NCI-H82 (cell line): Measurements from ENCODE around the gene RALGAPA2.
"Not testable (repeated sequence)": the region's sequence is repeated elsewhere in the genome, so short reads cannot be mapped to it uniquely, and the experiment has no call there.

Experiments
- DNase-seq: peaks from one replicate; lab custom pipeline; 2025; lab: John Stamatoyannopoulos, UW

The RALGAPA2 gene

DNA sequence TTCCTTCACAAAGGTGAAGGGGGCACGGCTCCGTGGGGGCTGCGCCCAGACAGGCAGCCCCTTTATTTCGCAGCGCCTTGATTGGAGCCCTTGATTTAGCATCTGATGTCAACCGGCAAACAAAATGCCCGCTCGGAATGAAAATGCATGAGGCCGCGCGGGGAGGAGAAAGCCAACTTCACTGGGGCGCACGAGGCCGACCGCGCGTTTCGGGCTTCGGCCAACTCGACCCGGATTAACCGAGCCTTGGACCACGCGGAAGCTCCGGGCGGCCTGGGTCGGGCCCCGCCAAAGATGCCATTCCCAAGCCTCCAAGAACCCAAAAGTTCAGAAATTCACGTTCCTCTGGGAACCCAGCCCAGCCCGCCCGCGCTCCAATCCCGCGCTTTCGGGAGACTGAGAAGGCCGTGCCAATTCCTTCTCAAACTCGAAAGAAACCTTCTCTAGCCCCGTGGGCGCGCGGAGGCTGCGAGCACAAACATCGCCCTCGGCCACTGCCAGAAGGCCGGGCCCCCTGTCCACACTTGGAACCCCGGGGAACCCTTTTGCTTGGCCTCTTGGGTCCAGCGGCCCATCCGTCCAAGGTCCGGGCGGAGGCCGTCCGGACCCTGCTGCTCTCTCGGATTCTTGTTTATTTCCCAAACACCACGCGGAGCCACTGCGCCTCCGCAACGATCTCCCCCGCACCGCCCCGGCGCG, 345.4 kb downstream of the RALGAPA2 start:
- DNase-seq, result no peak

DNA sequence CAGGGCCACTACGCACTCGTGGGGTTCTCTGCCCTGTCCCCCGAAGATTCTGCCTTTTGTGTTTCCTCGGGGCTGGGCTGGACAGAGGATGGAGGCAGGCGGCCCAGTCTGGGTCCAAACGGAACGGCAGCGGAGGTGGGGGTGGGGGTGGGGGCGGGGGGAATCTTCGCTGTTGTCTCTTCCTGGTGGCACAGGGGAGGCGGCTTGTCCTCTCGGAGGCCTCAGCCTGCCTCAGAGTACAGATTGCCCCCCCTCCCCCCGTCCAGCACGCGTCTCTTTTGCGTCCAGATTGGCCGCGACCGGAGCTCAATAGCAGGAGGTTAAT, 345.9 kb downstream of the RALGAPA2 start:
- peak; percentile 56 for DNase-seq

DNA sequence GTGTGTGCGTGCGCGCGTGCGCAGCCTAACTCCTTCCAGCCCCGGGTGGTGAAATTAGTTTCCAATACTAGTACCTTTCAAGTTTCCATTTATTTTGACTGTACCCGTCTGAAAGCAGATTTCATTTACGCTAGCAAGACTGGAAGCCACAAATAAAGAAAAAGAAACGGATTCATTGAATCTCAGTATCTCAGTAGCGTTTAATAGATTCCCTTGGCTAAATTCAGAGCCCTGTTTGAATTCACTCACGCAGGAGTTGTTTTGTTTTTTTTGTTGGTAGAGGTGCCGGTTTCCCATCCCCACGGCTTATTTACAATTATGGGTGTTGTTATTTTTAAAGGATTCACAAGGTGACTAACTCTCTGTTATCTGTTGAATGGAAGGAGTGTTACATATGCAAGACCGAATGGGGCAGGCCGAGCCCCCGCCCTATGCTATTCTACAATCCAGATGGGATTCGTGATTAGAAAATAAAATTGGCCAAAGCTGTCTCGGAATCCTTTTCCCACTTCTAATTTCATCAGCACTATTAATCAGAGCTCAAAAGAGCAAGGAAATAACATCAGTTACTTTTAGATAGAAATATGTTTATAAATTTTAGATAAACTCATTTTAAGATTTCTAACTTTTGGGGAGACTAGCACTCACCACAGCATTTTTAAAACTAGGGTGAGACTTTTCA, 346.8 kb downstream of the RALGAPA2 start:
- no peak for DNase-seq

DNA sequence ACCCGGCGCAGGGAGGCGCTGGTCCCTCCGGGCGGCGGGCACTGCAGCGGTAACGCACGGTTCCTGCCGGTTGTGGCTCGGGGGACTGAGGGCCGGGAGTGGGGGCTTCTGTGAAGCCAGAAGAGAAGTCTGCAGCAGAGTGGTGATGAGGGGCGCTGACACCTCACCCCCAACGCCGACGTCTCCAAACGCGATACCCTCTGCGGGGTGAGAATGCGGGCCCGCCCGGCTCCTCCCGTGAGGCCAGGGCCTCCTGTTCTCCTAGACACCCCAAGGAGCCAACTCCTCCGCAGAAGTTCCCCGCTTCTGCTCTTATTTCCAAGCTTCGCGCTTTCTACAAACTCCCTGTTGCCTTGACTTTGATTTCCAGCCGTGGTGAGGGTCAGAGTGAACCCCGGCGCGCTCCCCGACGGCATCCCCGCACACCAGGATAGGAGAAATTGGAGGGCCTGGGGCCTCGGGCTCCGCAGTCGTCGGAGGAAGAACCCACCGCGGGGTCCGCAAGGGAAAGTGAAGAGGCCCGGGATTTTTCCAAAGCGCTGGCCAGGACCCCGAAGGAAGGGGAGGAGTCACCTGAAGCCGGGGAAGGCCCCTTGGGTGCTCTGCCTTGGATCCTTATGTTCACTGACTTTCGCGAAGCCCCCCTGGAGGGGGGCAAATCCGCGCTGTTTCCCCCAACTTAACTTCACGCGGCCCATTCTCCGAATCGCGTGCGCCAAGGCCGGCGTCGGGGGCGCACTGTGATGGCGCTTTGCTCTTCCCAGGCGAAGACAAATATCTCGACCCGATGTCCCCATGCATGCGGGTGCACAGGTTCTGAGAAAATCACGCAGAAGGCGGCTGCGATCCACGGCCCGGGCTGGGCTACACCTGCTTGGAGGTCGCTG, 347.6 kb downstream of the RALGAPA2 start:
- DNase-seq, result no peak

DNA sequence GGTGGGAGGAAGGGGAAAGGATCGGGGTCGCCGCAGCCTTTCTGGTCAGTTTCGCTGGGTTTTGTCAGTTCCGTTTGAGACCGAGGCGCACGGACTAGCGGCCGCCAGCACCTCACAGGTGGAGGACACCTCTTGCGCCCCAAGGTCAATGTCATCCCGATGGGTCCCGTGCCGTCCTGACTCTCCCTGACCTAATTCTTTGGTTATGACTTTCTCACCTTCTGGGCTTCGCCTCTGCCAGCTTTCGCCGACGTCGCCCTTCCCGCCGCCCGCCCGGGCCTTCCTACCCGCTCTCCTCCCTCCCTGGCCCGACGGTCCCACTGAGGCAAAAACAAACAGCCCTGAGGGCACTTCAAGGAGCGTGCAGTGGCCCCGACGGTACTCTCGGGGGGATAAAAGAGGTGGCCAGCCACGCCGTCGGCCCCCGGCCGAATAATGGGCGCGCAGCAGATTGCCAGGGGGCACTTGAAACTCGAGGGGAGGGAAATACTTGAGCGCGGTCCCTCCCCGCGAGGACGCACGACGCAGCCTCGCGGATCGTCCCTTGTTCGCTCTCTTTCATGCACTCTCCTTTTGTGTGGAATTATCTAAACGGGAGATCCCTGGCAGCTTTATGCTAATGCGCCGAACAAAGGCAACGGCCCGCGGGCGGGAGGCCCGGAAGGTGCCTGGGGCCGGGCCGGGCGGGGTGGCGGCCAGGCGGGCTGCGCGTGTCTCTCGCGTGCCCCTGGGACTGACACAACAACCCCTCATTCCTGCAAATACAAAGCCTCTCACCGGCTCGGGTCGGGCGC, 348.4 kb downstream of the RALGAPA2 start:
- no peak for DNase-seq

DNA sequence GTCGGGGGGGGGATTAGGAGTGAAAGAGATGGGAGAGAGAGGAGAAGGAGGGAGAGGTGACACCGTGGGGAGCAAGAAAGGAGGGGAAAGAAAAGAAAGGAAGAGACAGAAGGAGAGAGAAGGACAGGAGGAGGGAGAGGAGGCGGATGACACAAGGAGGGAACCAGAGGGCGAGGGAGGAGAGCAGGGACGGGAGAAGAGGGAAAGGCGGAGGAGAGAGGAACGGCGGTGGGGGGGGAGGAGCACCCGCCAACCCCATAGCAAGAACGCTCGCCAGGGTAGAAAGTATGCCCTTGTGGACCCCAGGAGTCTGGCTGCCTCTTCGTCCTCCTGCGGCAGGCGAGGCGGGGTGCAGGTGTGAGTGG, 349.0 kb downstream of the RALGAPA2 start:
- DNase-seq, result peak; percentile 12

DNA sequence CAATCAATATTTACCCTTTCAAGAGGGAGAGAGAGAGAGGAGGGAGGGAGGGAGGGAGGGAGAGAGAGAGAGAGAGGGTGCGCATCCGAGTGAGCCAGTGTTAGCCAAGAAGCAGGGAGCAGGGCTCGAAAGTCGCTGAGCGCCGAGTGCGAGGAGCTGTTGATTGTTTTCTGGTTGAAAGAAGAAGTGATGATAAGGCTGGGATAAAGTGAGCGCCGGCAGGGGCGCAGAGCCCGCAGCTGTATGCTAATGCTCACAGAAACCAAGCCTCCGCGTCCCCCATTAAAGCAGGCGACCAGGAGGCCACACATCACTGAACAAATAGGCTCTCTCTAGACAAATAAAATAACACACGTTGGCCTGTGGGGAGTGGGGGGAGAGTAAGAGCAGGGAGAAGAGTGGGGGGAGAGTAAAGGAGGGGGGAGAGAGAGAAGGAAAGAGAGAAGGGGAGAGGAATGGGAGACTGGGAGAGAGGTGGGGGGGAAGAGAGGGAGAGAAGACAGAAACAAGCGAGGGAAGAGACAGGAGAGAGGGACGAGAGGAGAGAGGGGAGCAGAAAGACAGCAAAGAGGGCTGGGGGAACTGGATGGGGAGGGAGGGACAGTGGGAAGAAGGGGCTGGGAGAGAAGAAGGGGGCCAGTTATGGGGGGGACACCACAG, 349.5 kb downstream of the RALGAPA2 start:
- DNase-seq, result peak; percentile 49

DNA sequence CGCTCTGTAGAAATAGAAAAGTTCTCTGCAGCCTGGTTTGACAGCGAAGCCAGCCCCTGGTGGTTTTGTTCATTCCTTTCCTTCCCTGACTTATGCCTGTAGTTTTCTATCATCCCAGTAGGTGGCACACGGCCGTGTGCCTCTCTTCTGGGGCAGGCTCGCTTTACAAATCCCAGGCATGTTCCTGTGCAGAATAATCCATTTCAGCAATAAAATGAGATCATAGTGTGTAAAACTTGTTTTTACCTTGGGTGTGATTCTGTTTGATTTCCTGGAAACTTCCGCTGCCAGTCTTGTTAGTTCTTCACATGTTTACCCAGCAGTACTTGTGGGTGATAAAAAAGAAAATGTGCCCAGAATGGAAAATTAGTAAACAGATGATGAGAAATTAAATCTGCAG, 352.0 kb downstream of the RALGAPA2 start:
- peak; percentile 80 for DNase-seq

DNA sequence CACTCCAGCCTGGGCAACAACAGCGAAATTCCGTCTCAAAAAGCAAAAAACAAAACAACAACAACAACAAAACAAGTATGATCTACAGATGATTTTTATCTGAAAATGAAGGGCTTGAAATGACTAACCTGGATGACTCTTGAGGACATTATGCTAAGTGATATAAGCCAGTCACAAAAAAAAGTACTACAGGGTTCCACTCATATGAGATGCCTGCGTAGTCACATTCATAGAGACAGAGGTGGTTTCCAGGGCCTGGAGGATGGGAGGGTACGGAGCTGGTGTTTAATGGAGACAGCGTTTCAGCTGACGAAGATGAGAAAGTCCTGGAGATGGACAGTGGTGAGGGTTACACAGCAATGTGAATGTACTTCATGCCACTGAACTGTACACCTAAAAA, 352.8 kb downstream of the RALGAPA2 start:
- DNase-seq, result no peak

DNA sequence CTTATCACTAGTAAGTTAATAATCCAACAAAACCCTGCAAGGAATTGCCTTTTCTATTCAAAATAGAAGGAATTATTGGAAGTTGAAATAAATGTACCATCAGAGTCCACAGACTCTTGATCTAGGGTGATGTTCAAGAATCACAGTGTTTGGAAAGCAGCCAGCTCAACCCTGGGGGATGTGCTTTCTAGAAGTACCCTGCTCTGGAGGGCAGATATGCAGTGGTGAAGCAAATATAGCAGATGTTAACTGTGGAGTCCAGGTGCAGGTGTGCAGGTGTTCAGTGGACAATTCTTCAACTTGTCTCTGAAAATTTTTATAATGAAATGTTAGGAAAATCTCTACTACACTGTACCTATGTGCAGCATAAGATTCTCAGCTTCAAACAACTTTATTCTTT, 353.6 kb downstream of the RALGAPA2 start:
- DNase-seq, result no peak

DNA sequence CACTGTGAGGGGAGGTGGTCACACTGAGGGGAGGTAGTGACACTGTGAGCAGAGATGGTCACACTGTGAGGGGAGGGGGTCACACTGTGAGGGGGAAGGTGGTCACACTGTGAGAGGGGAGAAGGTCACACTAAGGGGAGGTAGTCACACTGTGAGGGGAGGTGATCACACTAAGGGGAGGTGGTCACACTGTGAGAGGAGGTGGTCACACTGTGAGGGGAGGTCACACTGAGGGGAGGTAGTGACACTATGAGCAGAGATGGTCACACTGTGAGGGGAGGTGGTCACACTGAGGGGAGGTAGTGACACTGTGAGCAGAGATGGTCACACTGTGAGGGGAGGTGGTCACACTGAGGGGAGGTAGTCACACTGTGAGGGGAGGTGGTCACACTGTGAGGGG, 356.9 kb downstream of the RALGAPA2 start:
- not testable (repeated sequence) for DNase-seq

DNA sequence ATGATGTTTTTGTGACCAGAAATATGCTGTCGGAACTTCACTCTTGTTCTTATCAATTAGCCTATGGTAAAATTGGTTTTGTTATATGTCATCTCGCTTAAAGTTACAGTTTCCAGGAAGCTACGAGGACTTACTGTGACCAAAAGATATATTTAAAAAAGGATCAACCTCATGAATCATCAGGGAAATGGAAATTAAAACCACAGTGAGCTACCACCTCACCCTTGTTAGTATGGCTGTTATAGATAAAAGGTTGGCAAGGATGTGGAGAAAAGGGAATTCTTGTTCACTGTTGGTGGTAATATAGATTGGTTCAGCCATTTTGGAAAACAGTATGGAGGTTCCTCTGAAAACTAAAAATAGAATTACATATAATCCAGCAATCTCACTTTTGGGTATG, 358.9 kb downstream of the RALGAPA2 start:
- DNase-seq, result no peak

DNA sequence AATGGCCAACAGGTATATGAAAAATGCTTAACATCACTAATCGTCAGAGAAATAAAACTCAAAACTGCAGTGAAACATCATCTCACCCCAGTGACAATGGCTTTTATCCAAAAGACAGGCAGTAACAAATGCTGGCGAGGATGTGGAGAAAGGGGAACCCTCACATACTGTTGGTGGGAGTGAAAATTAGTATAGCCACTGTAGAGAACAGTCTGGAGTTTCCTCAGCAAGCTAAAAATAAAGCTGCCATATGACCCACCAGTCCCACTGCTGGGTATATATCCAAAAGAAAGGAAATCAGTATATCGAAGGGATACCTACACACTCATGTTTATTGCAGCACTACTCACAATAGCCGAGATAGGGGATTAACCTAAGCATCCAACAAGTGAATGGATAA, 368.0 kb downstream of the RALGAPA2 start:
- DNase-seq, result no peak

DNA sequence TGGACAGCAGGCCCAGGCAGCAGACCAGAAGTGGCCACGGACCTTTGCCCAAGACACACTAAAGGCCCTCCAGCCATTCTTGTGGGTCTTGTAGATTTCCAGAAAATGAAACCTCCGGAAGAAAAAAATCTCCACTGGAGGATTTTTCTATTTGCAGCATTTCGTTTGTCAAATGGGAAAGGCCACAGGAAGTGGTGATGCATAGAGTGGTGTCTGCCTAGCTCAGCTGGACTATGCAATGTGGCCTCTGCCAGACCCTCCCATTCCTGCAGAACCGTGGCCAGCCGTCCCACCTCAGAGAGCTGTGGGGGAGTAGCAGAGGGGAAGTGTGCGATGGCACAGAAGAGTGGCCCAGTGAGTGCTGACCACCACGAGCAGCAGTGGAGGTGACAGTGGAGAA, 368.5 kb downstream of the RALGAPA2 start:
- no peak for DNase-seq
